HepG2 (cell line): ENCODE data around the gene KCNK15. TPM values are rescaled to one million over a fixed set of nuclear protein-coding genes. Genes with fewer than 3 reads are reported as not detected.

Source experiments
- EED ChIP-seq: sonication (generic); formaldehyde crosslinking; IDR thresholded peaks from 2 replicates; pipeline ENCODE4 v1.5.0; 2020; ENCODE audit warnings: mild to moderate bottlenecking, missing genetic modification reagents
- FOXO4 ChIP-seq: sonication (generic); formaldehyde crosslinking; conservative IDR thresholded peaks from 2 replicates; pipeline ENCODE4 v1.8.1; 2023; ENCODE audit warnings: missing genetic modification reagents
- FOXP4 ChIP-seq: sonication (generic); formaldehyde crosslinking; IDR thresholded peaks from 2 replicates; pipeline ENCODE4 v1.4.0; 2020; ENCODE audit warnings: missing genetic modification reagents
- GRHL1 ChIP-seq: sonication (generic); formaldehyde crosslinking; conservative IDR thresholded peaks from 2 replicates; pipeline ENCODE4 v1.8.0; 2022; ENCODE audit warnings: missing genetic modification reagents
- PATZ1 ChIP-seq: sonication (generic); formaldehyde crosslinking; IDR thresholded peaks from 2 replicates; pipeline ENCODE4 v1.4.0; 2020; ENCODE audit warnings: missing genetic modification reagents
- RBM39 ChIP-seq: fragments of 200-400 bp; formaldehyde crosslinking; IDR thresholded peaks from one replicate; pipeline ENCODE4 v1.6.1; 2018; ENCODE audit warnings: antibody characterized with exemption, mild to moderate bottlenecking, low read depth, low read length; ENCODE audit not compliant: poor library complexity, severe bottlenecking
- ZBTB21 ChIP-seq: sonication (generic); formaldehyde crosslinking; IDR thresholded peaks from 2 replicates; pipeline ENCODE4 v1.4.0; 2020; ENCODE audit warnings: missing genetic modification reagents
- ZFY ChIP-seq: sonication (generic); formaldehyde crosslinking; IDR thresholded peaks from 2 replicates; pipeline ENCODE4 v1.4.0; 2020; ENCODE audit warnings: missing genetic modification reagents
- ZHX2 ChIP-seq, 2 experiments: sonication (generic) in 1 of 2; formaldehyde crosslinking in 1 of 2; IDR thresholded peaks; 2 replicates each; pipeline versions ENCODE4 v1.6.1 to v1.9.0; 2014 to 2022; ENCODE audit warnings: antibody characterized with exemption in 1 of 2, borderline replicate concordance in 1 of 2, inconsistent platforms in 1 of 2, low read depth in 1 of 2, missing genetic modification reagents in 1 of 2
- ZMAT3 ChIP-seq: sonication (generic); formaldehyde crosslinking; conservative IDR thresholded peaks from 2 replicates; pipeline ENCODE4 v1.7.0; 2021; ENCODE audit warnings: missing genetic modification reagents
- ZNF234 ChIP-seq: sonication (generic); formaldehyde crosslinking; conservative IDR thresholded peaks from 2 replicates; pipeline ENCODE4 v1.5.1; 2020; ENCODE audit warnings: mild to moderate bottlenecking, missing genetic modification reagents
- ZNF761 ChIP-seq: sonication (generic); formaldehyde crosslinking; conservative IDR thresholded peaks from 2 replicates; pipeline ENCODE4 v1.4.0; 2020; ENCODE audit warnings: mild to moderate bottlenecking, missing genetic modification reagents
- ZNF782 ChIP-seq: sonication (generic); formaldehyde crosslinking; IDR thresholded peaks from 2 replicates; pipeline ENCODE4 v1.4.0; 2020; ENCODE audit warnings: missing genetic modification reagents, mild to moderate bottlenecking, borderline replicate concordance
- polyA plus RNA-seq, 8 experiments: library from polyadenylated mRNA; depleted of rRNA in 3 of 8; stranded (reverse) in 7 of 8; unstranded in 1 of 8; fragments of >200 nt; fragmentation: Illumina TruSeq in 4 of 8; extraction: Trizol in 4 of 8; gene quantifications; 2 replicates each; pipeline versions ENCODE4 v1.2.1 to v1.2.3, GENCODE V29; 2011 to 2016; ENCODE audit warnings: low read depth in 4 of 8, missing spikeins in 1 of 8, mixed read lengths in 1 of 8; ENCODE audit not compliant: insufficient read depth in 1 of 8
- total RNA-seq, 5 experiments: library from RNA; depleted of rRNA; stranded (reverse); fragments of >200 nt; fragmentation: Illumina TruSeq; extraction: Trizol; gene quantifications; 2 replicates each; pipeline ENCODE4 v1.2.3, GENCODE V29; 2016; ENCODE audit warnings: low read depth in 1 of 5

The KCNK15 gene
- total and polyA plus RNA-seq, 2 of the 13 experiments (the other 11 are each of a cell fraction or from before 2014, with no cell fraction given) = 0.03 TPM; not detected in 1

- TF ChIP-seq ZHX2 (IDR thresholded peaks at IDR 0.05; ENCODE audit: low read depth) (no peak), ZHX2 (CRISPR knock-in tag; IDR thresholded peaks at IDR 0.05; ENCODE audit: borderline replicate concordance) (no peak), ZBTB21 (CRISPR knock-in tag) (no peak), ZFY (CRISPR knock-in tag) (0 out of 2 replicates have a peak, but pooled peaks have one; percentile 36), FOXP4 (no peak), ZNF761 (CRISPR knock-in tag) (peak; percentile 63; the same call in 1 of the 2 replicates), RBM39 (peak; percentile 47), EED (peak; percentile 17; the same call in 1 of the 2 replicates), ZNF234 (CRISPR knock-in tag) (peak; percentile 38; the same call in 1 of the 2 replicates), PATZ1 (CRISPR knock-in tag) (peak; percentile 16; the same call in 1 of the 2 replicates), ZNF782 (CRISPR knock-in tag) (peak; percentile 84; the same call in 1 of the 2 replicates), FOXO4 (CRISPR knock-in tag) (0 out of 2 replicates have a peak, but pooled peaks have one; percentile 67), GRHL1 (no peak), ZMAT3 (no peak)
Measured at GRCh38 chr20:44745598-44746366, at the start of gene KCNK15 (continued).
